ENCODE results near the gene UBE2C. TPM values are rescaled to one million over a fixed set of nuclear protein-coding genes. Genes with fewer than 3 reads are reported as not detected.

Gene UBE2C
- total and polyA plus RNA-seq, 2 of the 8 experiments (the other 6 are each of a cell fraction or from before 2014, with no cell fraction given), result 243 to 326 TPM

GRCh38 chr20:45843506-45843905, 31.1 kb downstream of the UBE2C start:
- Histone ChIP-seq H3K9ac (replicated peaks in 1 of 4; ENCODE audit: extremely low read depth in 1 of 4, low read depth in 3 of 4, low read length in 3 of 4) (no peak overlapping the region), H4K8ac (ENCODE audit: extremely low read depth, insufficient read depth, low read length) (no peak overlapping the region; the same call in 1 of the 2 replicates), H3K4me3 (ENCODE audit: extremely low read depth in 1 of 4, insufficient read depth in 2 of 4, low read depth in 3 of 4, low read length in 4 of 4) (no peak overlapping the region), H3K9me3 (ENCODE audit: insufficient read depth in 2 of 2, low read depth in 1 of 2, low read length in 1 of 2) (no peaks in the 10 kb centered on the region), H4K20me1 (replicated peaks in 1 of 2; ENCODE audit: control insufficient read depth in 1 of 2, insufficient read depth in 2 of 2, low read length in 2 of 2) (no peaks in the 10 kb centered on the region), H3K14ac (ENCODE audit: insufficient read length) (no peak overlapping the region), H3K4ac (replicated peaks; ENCODE audit: insufficient read length, low read depth, low read length) (no peak overlapping the region), H3K18ac (ENCODE audit: extremely low read depth, low read length) (no peak overlapping the region), H4K5ac (ENCODE audit: insufficient read length, low read depth, low read length) (no peak overlapping the region), H3K27me3 (replicated peaks in 1 of 4; ENCODE audit: control insufficient read depth in 3 of 4, extremely low read depth in 1 of 4, insufficient read depth in 3 of 4, low read length in 3 of 4) (no peaks in the 10 kb centered on the region), H2AFZ (ENCODE audit: low read length) (no peak overlapping the region), H2BK20ac (ENCODE audit: low read length) (no peak overlapping the region), H3K4me2 (ENCODE audit: insufficient read depth in 1 of 2, low read depth in 2 of 2, low read length in 2 of 2) (no peak overlapping the region), H2BK120ac (replicated peaks; ENCODE audit: low read depth, low read length) (no peak overlapping the region), H3K79me1 (ENCODE audit: low read depth, low read length) (no peaks in the 10 kb centered on the region), H3K79me2 (ENCODE audit: control insufficient read depth in 1 of 2, insufficient read depth in 2 of 2, low read length in 2 of 2) (no peaks in the 10 kb centered on the region), H2BK5ac (ENCODE audit: low read depth, low read length) (no peak overlapping the region), H2BK12ac (ENCODE audit: low read depth, low read length) (no peak overlapping the region), H3K23me2 (ENCODE audit: low read depth, low read length) (no peaks in the 10 kb centered on the region), H2AK5ac (ENCODE audit: low read depth, low read length) (no peak overlapping the region), H3K36me3 (ENCODE audit: control insufficient read depth in 2 of 4, insufficient read depth in 4 of 4, low read length in 3 of 4) (peaks cover 15 to 56% (median 28%) of the 10 kb centered on the region in 4 experiments), H4K91ac (replicated peaks; ENCODE audit: insufficient read length, low read length) (no peak overlapping the region), H3K27ac (ENCODE audit: low read depth, low read length) (no peak overlapping the region), H3K4me1 (replicated peaks in 1 of 4; ENCODE audit: control insufficient read depth in 3 of 4, insufficient read depth in 4 of 4, low read length in 3 of 4) (no peaks in the 10 kb centered on the region), H3K23ac (ENCODE audit: insufficient read length) (no peak overlapping the region), H2BK15ac (ENCODE audit: low read length) (no peak overlapping the region), H3K56ac (replicated peaks; ENCODE audit: insufficient read length, low read depth, low read length) (no peak overlapping the region)
- no peak for TF ChIP-seq MAX (IDR thresholded peaks at IDR 0.05)
- TF ChIP-seq NRF1 (IDR thresholded peaks at IDR 0.05; ENCODE audit: low read depth, low read length), result no peak
- no peak for TF ChIP-seq SAP30 (IDR thresholded peaks at IDR 0.05; ENCODE audit: insufficient read depth, insufficient replicate concordance, low read length)
- peak; percentile 45; the same call in 1 of the 2 replicates for TF ChIP-seq POLR2AphosphoS5 (IDR thresholded peaks at IDR 0.05; ENCODE audit: low read depth, low read length)
- TF ChIP-seq EGR1 (IDR thresholded peaks at IDR 0.05; ENCODE audit: borderline replicate concordance, low read depth, low read length), result no peak
- no peak for TF ChIP-seq USF2 (IDR thresholded peaks at IDR 0.05; ENCODE audit: low read length)
- no peak for FAIRE-seq
- DNase-seq (ENCODE audit: low read depth in 1 of 2, low spot score in 2 of 2), result no peak
- ChIA-PET CTCF (ENCODE audit: partially characterized antibody) (no interaction called here), POLR2A (ENCODE audit: partially characterized antibody) (interaction anchor here (0.7 to 13.8 kb wide), 5 partner anchors 10 to 110 kb away, joined by 3 to 178 read pairs (median 4); partner anchors contain the start of genes ACOT8, SNX21 and ZSWIM3)
- 92% methylated on average over 13 of the region's 14 CpGs; no CpG with 5 or more reads in 1 of the 2 experiments for WGBS, 2 experiments (ENCODE audit: extremely low coverage in 1 of 2, insufficient coverage in 1 of 2, insufficient read length in 1 of 2, insufficient replicate concordance in 2 of 2, low coverage in 1 of 2, low lambda C conversion rate in 2 of 2, missing lambda C conversion rate in 1 of 2)

Measured in H1 (cell line).